ENCODE results near the gene UBE3A. TPM values are rescaled to one million over a fixed set of nuclear protein-coding genes. Genes with fewer than 3 reads are reported as not detected.
"Not testable (repeated sequence)": the region's sequence is repeated elsewhere in the genome, so short reads cannot be mapped to it uniquely, and the experiment has no call there.

UBE3A gene
- 278 TPM for total RNA-seq

DNA sequence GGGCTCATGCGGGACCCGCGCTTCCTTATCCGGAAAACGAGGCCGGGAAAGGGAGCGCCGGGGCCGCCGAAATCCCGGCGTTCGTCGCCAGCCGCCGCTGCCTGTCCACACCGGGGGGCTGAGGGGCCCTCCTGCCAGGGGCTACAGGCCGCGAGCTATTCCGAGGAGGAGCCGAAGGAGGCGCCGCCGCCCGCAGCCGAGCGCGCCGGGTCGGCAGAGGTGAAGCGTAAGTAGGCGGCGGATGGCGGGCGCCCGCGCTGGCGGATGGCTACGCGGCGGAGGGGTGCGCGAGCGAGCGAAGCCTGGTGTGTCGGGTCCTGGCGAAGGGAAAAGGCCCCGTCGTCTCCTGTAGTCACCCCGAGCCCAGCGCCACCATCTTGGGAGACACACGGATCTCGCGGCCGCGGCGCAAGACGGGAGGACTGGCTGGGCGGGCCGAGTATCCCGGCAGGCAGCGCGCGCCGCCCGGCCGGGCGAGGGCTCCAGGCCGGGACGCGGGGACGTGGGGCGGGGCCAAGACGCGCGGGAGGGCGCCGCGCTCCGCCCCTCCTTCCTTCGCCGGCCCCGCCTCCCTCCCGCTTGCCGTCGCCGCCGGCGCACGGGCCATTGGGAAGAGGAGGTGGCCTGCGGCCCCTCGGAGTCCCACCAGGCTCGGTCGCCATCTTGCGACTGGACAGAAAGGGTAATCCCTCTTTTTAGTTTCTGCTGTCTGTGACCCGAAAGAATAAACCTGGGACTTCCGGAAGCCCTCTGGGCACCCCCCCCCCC, at the start of gene UBE3A:
TSS of gene UBE3A (minus strand) at position 424 of the 768 bp plus-strand sequence. CDS start 29,917 bp downstream, outside the sequence.
- no peak for FAIRE-seq

DNA sequence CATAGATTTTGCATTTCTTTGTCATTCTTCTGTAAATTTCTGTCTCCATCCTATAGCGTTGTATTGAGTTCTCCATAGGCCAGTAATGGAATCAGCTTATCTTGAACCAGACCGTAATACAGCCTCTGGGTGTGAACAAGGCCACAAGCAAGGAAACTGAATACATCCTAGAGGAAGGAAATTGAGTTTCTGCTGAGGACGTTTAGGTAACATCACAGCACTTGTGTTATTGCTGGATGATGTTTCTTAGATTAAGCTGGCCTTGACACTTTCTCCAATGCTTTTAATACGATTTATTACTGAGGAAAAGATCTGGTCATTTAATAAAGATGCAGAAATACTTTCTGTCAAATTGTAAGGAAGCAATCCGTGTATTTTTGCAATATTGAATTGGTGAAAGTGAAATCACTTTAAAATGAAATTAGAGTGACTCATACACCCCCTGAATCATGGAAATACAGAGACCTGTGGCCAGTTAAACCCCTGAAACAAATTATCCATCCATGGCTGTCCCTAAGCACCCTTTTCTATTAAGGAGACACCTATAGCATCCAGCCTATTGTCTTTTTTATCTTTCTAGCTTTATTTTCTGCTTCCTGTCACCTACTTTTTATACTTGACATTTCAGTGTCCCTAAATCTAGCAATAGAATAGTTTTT, 48.5 kb upstream of the UBE3A start:
- no peak for FAIRE-seq
- DNase-seq (ENCODE audit: low spot score in 2 of 2), result no peak

More for the DNA sequence above, at the start of gene UBE3A:
- peak; percentile 90 to 92 for DNase-seq (ENCODE audit: low spot score in 2 of 2)

DNA sequence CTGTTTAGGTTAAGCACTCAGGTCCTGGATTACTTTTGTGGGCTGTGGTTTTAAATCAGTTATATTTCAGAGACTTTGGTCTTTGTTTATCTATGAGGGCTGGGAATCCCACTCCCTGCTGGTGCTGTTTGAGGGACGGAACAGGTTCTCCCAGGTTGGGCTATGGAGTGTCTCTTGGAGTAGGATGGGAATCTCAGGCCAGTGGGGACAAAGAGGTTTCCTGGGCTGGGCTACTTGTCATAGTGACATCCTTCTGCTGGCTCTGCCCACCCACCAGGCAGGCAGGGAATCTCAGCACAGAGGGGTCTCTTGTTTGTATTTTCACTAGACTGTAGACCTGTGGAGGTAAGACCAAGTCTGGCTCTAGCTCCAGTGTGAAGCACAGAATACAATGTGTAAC, 47.2 kb upstream of the UBE3A start:
- DNase-seq (ENCODE audit: low spot score in 2 of 2) (no peak), FAIRE-seq (no peak)

DNA sequence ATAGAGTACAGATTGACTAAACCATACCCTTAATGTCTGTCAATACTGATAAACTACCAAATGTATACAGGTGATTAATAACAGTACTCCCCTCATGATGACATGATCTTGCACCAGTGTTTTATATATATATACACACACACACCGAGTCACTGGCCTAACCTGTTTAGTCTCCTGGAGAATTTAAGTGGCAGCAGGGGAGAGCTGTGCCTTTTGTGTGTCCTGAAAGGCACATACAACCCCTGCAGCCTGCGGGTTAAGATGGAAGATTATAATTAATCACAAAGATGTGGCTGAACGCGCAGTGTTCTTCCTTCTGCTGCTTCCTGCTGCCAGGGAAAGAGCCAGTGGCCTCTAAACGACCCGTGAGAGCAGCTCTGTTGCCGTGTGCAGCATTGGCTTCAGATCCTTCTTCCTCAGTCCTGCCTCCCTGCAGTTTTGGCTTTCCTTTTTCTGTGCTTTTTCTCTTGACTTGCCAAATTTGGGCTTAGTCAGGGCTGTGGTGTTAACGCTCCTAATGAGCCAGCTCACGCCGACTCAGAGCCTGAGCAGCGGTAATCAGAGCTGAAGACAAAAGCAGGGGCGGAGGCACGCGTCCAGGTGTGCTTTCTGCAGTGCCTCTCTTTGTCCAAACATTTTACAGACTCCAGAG, 42.5 kb upstream of the UBE3A start:
- DNase-seq (ENCODE audit: low spot score in 2 of 2), result peak in 1 of 2 donors; percentile 30
- no peak for FAIRE-seq

DNA sequence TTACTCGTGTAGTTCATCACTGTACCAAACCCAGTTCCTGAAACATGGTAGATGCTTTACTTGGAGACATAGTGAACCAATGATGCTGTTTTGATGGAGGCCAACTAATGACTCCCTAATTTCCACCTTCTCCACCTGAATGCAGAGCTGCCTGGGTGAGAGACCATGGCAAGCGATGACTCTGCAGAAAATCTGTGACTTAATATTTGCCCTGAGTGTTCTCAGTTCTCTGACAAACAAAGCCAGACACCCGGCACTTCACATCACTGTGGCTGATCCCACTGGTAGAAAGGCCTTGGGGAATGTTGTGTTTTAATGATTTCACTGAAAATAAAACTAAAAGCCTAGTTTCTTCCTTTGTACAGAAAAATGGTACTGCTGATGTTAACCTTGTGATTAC, 39.5 kb upstream of the UBE3A start:
- FAIRE-seq (no peak), DNase-seq (ENCODE audit: low spot score in 2 of 2) (no peak)

DNA sequence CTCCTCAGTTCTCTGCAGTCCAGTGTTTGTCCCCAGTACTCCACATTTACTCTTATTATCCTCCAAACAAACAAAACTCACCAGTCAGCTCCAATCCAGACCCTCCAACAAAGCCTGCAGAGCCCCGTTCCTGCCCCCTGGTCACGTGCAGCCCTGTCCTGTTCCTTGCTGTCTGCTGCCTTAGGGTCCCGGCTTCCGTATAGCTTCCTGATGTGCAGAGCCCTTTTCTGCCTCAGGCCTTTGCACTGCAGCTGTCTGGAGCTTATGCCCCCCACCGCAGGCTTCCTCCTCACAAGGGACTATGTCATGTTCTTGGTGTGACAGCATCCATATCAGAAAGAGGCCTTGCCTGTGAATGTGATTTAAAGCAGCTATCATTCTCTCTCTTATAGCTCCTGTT, 39.0 kb upstream of the UBE3A start:
- FAIRE-seq (no peak), DNase-seq (ENCODE audit: low spot score in 2 of 2) (no peak)

DNA sequence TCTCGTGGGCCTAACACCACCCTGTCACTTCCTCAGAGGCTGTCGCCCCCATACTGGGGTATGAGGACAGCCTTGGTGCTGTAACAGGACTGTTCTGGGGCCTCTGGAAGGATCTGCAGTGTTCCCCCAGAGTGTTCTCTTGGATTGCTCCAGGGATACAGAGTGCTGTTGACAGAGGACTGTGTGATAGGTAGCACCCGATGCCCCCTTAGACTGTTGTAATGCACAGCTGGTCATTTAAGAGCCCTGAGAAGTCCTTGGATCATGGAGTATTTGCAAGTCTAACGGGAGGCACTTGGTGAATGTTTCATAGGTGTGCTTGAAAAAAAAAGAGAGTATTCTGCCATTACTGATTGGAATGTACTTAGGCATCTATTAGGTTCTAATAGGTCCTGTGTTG, 35.4 kb upstream of the UBE3A start:
- no peak for FAIRE-seq
- DNase-seq (ENCODE audit: low spot score in 2 of 2), result no peak

DNA sequence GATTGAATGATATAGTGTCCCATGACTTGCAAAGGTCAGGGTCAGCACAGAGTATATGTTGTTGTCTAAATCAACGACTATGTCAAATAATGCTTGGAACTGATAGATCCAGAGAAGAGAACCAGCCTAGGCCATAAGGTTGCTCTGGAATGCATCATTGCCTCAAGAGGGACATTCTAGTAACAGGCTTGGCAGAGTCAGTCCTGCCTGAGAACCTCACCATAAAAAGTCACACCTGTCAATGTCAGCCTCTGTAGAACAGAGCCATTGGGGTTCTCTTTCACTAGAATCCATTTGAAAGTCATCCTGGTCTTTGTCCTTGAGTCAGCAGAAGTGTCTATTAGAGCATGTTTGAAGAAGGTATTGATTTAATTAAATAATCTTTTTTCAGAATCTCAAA, 31.4 kb upstream of the UBE3A start:
- DNase-seq (ENCODE audit: low spot score in 2 of 2) (no peak), FAIRE-seq (no peak)

DNA sequence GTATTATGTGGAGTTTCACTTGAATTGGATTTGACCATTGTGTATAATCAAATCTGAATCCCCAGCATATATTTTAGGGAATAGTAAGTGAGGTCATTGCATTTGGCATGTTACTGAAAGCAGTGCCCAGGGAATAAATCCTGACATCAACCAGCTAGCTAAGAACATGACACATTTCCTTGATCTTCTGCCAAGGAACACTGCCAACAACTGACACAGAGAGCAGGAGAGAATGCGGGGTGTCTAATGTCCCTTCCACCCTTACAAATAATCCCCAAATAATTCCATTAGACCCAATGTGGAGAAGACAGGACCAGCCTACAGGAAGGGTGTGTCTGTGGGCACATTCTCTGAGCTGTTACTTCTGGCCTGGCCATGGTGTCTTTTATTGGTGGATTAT, 30.6 kb upstream of the UBE3A start:
- peak in 1 of 2 donors; percentile 18 for DNase-seq (ENCODE audit: low spot score in 2 of 2)
- FAIRE-seq, result no peak

DNA sequence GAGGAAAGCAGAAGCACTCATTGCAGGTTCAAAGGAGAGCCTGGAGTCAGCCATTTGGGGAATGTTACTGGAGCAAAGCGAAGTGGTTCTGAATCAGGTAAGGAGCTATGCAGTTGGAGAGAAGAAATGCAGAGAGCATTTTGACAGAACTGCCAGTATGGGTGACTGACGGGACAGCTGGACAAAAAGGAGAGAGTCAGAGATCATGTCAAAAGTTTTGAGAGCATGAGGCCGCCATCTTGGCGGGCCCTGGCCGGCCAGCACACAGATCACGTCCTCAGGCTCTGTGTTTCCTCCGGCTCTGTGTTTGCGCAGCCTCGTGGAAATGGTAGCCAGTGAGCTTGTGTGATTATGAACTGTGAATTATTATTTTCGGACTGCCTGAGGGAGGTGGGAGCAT, 29.8 kb upstream of the UBE3A start:
- FAIRE-seq (no peak), DNase-seq (ENCODE audit: low spot score in 2 of 2) (no peak)

DNA sequence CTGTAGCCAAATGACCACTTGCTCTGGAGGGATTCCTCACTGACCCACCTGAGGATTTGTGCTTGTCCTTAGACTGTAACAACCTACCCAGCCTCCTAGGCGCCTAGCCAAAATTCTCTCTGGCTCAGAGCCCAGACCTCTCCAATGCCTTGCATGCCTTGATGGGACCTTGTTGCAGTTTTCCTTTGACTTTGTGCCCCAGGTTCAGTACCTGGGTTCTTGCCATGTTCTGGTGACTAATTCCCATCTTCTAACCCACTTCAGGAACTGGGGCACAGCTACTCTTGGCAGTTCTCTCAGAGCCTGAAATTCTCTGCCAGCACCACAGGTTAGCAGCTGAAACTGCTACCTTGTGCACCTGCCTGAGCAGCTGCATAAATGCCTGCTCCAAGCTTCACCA, 27.0 kb upstream of the UBE3A start:
- no peak for DNase-seq (ENCODE audit: low spot score in 2 of 2)
- FAIRE-seq, result no peak

DNA sequence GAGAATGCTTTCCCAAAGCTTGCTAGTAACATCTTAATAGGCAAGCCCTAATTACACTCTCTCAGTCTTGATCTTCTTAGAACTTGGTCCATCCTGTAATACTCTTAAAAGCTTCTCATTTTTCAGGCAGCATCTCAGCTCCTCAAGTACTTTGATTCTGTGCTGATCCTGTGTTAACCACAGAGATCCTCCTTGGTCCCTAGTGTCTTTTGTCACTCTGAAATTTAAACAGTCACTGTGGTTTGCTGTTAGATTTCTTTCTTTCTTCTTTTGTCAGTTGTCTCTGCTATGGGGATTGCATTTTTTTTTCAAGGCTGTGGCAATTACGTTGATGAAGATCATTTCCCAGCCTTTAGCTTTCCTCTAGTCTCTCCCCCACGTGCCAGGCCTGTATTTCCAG, 26.0 kb upstream of the UBE3A start:
- no peak for FAIRE-seq
- no peak for DNase-seq (ENCODE audit: low spot score in 2 of 2)

DNA sequence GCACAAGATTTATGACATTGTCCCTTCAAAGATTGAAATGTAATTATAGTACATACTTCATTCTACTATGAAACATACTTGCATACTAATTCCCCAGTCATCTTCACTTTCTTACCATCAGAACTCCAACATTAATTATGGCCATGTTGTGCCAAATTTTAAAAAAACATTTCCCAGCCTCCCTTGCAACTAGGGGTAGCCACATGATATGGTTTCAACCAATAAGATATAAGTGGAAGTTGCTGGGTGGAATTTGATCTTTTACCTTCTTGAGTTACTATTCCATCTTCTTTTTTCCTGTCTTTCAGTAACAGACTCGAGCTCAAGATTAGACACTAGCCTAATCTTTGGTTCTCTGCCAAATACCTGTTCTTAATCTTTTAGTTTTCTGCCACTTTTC, 25.6 kb upstream of the UBE3A start:
- DNase-seq (ENCODE audit: low spot score in 2 of 2) (no peak), FAIRE-seq (no peak)

DNA sequence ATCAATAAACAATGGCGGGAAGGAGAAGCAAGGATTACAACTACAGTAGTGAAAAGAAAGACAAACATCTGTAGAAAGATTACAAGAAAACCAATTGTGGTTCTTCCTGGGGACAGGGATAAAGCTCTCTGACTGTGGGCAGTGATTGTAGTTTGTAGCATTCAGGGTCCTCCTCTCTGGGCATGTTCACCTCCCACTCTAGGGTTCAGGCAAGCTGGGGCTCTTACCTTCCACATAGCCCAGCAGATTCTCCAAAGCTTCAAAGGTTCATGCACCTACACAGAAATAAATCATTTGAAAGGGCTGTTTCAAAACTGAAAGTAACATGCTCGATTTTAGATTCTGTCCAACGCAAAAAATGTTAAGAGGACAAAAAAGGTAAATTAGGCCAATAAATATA, 17.4 kb upstream of the UBE3A start:
- FAIRE-seq (no peak), DNase-seq (ENCODE audit: low spot score in 2 of 2) (no peak)

DNA sequence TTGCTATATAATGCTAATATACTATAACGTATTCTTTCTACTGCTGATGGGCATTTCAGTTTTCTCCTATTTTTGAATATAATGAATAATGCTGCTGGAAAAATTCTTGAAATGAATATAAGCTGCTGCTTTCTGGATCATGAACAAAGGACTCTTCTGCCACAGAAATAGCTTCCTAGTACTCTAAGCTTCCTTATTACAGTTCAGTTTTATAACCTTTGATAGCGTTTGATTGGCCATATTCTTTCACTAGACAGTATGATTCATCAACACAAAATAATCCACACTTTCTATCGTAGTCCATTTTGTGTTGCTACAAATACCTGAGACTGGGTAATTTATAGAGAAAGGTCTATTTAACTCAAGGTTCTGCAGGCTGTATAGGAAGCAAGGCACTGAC, 16.4 kb upstream of the UBE3A start:
- FAIRE-seq, result no peak
- no peak for DNase-seq (ENCODE audit: low spot score in 2 of 2)

DNA sequence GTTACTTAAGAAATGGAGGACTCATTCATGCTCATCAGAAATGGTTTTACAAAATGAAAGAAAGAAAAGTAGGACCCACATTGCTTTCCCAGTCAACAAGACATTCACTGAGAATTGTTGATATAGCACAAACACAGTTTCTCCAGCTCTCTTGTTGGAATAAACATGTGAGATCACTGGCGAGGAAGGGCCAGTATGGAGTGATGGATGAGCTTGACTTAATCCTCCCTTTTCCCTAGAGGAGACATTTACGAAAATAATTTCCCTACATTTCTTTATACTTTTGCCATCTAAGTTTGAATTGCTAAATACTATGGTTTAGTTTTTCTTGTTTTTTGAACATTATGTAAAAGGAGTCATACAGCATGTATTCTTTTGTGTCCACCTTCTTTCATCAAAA, 15.9 kb upstream of the UBE3A start:
- DNase-seq (ENCODE audit: low spot score in 2 of 2) (no peak), FAIRE-seq (no peak)

DNA sequence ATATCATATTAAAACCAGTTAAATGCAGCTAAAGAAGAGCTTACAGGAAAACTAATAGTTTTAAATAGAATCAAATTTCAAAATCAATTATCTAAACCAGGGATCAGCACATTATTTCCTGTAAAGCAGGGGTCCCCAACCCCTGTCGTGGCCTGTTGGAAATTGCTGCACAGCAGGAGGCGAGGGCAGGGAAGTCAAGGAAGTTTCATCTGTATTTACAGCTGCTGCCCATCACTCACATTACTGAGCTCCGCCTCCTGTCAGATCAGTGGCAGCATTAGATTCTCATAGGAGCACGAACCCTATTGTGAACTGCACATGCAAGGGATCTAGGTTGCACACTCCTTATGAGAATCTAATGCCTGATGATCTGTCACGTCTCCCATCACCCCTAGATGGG, 14.4 kb upstream of the UBE3A start:
- not testable (repeated sequence) for DNase-seq (ENCODE audit: low spot score in 2 of 2)

DNA sequence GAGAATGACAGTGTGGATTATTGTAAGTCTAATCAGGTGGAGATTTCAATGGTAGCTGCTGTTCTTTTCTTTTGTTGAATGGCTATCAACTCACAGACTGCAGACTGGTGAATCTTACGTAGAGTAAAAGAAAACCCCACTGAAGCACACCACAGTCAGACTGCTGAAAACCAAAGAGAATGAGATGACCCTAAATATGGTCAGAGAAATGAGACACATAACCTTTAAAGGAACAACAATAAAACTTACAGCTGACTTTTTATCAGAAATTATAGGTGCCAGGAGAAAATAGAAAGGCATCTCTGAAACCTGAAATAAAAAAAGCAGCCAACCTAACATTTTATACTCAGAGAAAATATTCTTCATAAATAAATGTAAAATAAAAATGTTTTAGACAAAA, 12.7 kb upstream of the UBE3A start:
- FAIRE-seq (no peak), DNase-seq (ENCODE audit: low spot score in 2 of 2) (no peak)

More for the DNA sequence above, 14.4 kb upstream of the UBE3A start:
- FAIRE-seq, result not testable (repeated sequence)

DNA sequence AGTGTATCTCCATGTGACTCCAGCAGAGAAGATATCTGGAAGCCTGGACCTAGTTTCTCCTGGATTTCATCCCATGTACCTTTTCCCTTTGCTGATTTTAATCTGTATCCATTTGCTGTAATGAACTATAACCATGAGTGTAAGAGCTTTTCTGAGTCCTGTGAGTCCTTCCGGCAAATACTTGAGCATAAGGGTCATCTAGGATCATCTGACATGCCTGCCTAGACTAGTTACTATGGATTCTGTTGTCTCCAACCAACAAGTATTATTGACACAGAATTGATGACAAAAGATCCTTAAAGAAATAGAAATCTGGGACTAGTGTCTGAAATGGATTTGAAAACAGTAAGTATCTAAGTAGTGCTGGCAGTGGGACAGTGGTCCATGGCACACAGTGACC, 11.3 kb upstream of the UBE3A start:
- FAIRE-seq (no peak), DNase-seq (ENCODE audit: low spot score in 2 of 2) (no peak)

DNA sequence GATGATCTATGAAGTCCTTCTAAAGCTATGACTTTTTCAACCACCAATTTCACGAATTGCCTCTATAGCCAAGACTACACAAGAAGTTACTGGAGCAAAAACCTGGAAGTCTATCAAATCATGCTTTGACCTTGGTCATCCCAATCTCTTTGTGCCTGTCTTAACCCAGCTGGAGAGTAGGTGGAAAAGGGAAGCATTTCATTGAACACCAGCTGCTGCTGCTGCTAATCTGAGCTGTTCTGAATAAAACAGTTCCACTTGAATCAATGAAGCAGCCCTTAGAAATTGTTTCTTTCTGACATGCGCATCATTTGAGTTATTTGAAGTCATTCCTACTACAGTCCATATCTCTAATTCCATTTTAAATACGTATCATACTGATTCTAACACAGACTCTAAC, 7.3 kb upstream of the UBE3A start:
- DNase-seq (ENCODE audit: low spot score in 2 of 2), result no peak
- FAIRE-seq, result no peak

DNA sequence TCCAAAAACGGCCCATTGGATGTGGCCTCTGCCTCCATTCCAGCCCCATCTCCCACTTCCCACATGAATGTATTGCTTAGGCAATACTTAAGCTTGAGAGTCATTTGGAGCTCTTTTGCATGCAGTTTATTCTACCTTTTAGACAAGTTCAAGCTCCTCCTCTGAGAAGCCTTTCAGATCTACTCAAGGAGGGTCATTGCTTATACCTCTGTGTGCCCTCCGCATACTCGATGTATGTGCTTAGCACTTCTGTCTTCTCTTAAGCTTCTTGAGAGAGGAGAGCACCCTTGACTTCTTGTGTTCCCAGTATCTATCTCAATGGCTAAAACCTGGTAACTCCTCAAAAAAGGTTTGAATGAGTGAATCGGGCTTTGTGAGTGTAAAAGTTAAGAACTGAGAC, 6.6 kb upstream of the UBE3A start:
- DNase-seq (ENCODE audit: low spot score in 2 of 2) (no peak), FAIRE-seq (no peak)

DNA sequence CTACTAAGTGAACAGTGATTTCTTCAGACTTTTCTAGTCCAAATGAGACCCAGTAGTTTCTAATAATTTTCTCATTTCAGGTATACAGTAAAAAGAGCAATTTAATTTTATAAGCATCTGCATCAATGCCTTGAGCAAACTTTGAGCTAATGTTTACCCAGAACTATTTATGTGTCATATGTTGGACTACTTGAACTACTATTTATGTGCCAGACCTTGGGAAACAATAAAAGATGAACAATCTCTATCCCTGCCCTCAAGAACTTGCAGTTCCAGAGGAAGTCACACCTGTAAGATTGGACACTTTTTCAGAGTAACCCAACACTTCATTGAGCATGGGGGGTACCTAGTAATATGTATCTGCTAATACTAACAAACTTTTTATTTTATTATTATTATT, 2.3 kb upstream of the UBE3A start:
- FAIRE-seq (no peak), DNase-seq (ENCODE audit: low spot score in 2 of 2) (no peak)
